ENCODE measurements around the gene SSX2IP. TPM values are rescaled to one million over a fixed set of nuclear protein-coding genes. Genes with fewer than 3 reads are reported as not detected.

The SSX2IP gene
- total RNA-seq, 1 donor from 2014 or later: 7.3 TPM

- no peak for TF ChIP-seq CTCF (IDR thresholded peaks at IDR 0.05; ENCODE audit: unreplicated experiment)
- Mint-ChIP-seq H3K4me1 (ENCODE audit: unreplicated experiment) (peaks cover 2% of the 10 kb centered on the region), H3K9me3 (ENCODE audit: unreplicated experiment) (no peaks in the 10 kb centered on the region), H3K36me3 (ENCODE audit: low read depth, unreplicated experiment) (no peaks in the 10 kb centered on the region), H3K27ac (ENCODE audit: unreplicated experiment) (no peak overlapping the region), H3K4me3 (ENCODE audit: unreplicated experiment) (no peak overlapping the region), H3K27me3 (ENCODE audit: unreplicated experiment) (no peaks in the 10 kb centered on the region)
- DNase-seq (ENCODE audit: low spot score): no peak
Measured at GRCh38 chr1:84704872-84705417, 14.7 kb upstream of the SSX2IP start.

GRCh38 chr1:84703431-84703830 lies 13.2 kb upstream of the SSX2IP start:
- no peak for TF ChIP-seq CTCF (IDR thresholded peaks at IDR 0.05; ENCODE audit: unreplicated experiment)
- Mint-ChIP-seq H3K9me3 (ENCODE audit: unreplicated experiment) (no peaks in the 10 kb centered on the region), H3K4me1 (ENCODE audit: unreplicated experiment) (peaks cover 10% of the 10 kb centered on the region), H3K36me3 (ENCODE audit: low read depth, unreplicated experiment) (no peaks in the 10 kb centered on the region), H3K27ac (ENCODE audit: unreplicated experiment) (no peak overlapping the region), H3K4me3 (ENCODE audit: unreplicated experiment) (no peak overlapping the region), H3K27me3 (ENCODE audit: unreplicated experiment) (no peaks in the 10 kb centered on the region)
- DNase-seq (ENCODE audit: low spot score): no peak

GRCh38 chr1:84702143-84702542 lies 11.9 kb upstream of the SSX2IP start:
- no peaks in the 10 kb centered on the region for H3K9me3 Mint-ChIP-seq (ENCODE audit: unreplicated experiment)
- H3K4me1 Mint-ChIP-seq (ENCODE audit: unreplicated experiment): peaks cover 10% of the 10 kb centered on the region
- H3K27ac Mint-ChIP-seq (ENCODE audit: unreplicated experiment): no peak overlapping the region
- H3K27me3 Mint-ChIP-seq (ENCODE audit: unreplicated experiment): no peaks in the 10 kb centered on the region
- no peaks in the 10 kb centered on the region for H3K36me3 Mint-ChIP-seq (ENCODE audit: low read depth, unreplicated experiment)
- no peak overlapping the region for H3K4me3 Mint-ChIP-seq (ENCODE audit: unreplicated experiment)
- DNase-seq (ENCODE audit: low spot score): no peak
- TF ChIP-seq CTCF (IDR thresholded peaks at IDR 0.05; ENCODE audit: unreplicated experiment): no peak

- Mint-ChIP-seq H3K27me3 (ENCODE audit: unreplicated experiment) (no peaks in the 10 kb centered on the region), H3K36me3 (ENCODE audit: low read depth, unreplicated experiment) (no peaks in the 10 kb centered on the region), H3K4me3 (ENCODE audit: unreplicated experiment) (no peak overlapping the region), H3K4me1 (ENCODE audit: unreplicated experiment) (peaks cover 10% of the 10 kb centered on the region), H3K27ac (ENCODE audit: unreplicated experiment) (no peak overlapping the region), H3K9me3 (ENCODE audit: unreplicated experiment) (no peaks in the 10 kb centered on the region)
- no peak for TF ChIP-seq CTCF (IDR thresholded peaks at IDR 0.05; ENCODE audit: unreplicated experiment)
- no peak for DNase-seq (ENCODE audit: low spot score)
Measured at GRCh38 chr1:84701376-84701775, 11.1 kb upstream of the SSX2IP start.

- no peaks in the 10 kb centered on the region for H3K36me3 Mint-ChIP-seq (ENCODE audit: low read depth, unreplicated experiment)
- H3K27me3 Mint-ChIP-seq (ENCODE audit: unreplicated experiment): no peaks in the 10 kb centered on the region
- no peak for TF ChIP-seq CTCF (IDR thresholded peaks at IDR 0.05; ENCODE audit: unreplicated experiment)
Measured at GRCh38 chr1:84700070-84700469, 9.8 kb upstream of the SSX2IP start.

More at GRCh38 chr1:84700070-84700469, 9.8 kb upstream of the SSX2IP start:
- Mint-ChIP-seq H3K9me3 (ENCODE audit: unreplicated experiment) (no peaks in the 10 kb centered on the region), H3K4me1 (ENCODE audit: unreplicated experiment) (peaks cover 10% of the 10 kb centered on the region), H3K27ac (ENCODE audit: unreplicated experiment) (no peak overlapping the region), H3K4me3 (ENCODE audit: unreplicated experiment) (no peak overlapping the region)
- DNase-seq (ENCODE audit: low spot score): no peak

All from endothelial cell (in vitro differentiated cells).